RWPE2 (cell line): ENCODE results near the gene ELFN2.
A peak's percentile ranks its signal among the peaks of the same experiment; 100 is the strongest.

Experiments
- ATAC-seq: fragments of 200-7000 bp; cut with Tn5 transposase; 3 replicates; pipeline ENCODE4 v1.9.1; 2021; ENCODE audit warnings: low read depth
- DNase-seq: peaks from one replicate; pipeline ENCODE4 v3.0.0-alpha.2; 2020; ENCODE audit warnings: low spot score
- H3K27ac ChIP-seq: fragments of 450-650 bp; 2 replicates; pipeline ENCODE4 v1.5.1; 2017; ENCODE audit warnings: mild to moderate bottlenecking; ENCODE audit not compliant: poor library complexity, severe bottlenecking
- H3K27me3 ChIP-seq: fragments of 250-450 bp; sonication (Bioruptor Pico); 2 replicates; pipeline ENCODE4 v1.5.1; 2021; ENCODE audit warnings: mild to moderate bottlenecking, moderate library complexity; ENCODE audit not compliant: insufficient read depth, poor library complexity, severe bottlenecking
- H3K36me3 ChIP-seq: fragments of 250-450 bp; sonication (Bioruptor Pico); 2 replicates; pipeline ENCODE4 v1.5.1; 2020; ENCODE audit warnings: low read depth, mild to moderate bottlenecking, moderate library complexity
- H3K4me1 ChIP-seq: fragments of 250-450 bp; sonication (Bioruptor Pico); 2 replicates; pipeline ENCODE4 v1.5.1; 2021; ENCODE audit warnings: mild to moderate bottlenecking, moderate library complexity; ENCODE audit not compliant: insufficient read depth, poor library complexity, severe bottlenecking
- H3K4me3 ChIP-seq: fragments of 250-450 bp; sonication (Bioruptor Pico); 2 replicates; pipeline ENCODE4 v1.5.1; 2021; ENCODE audit warnings: mild to moderate bottlenecking, moderate library complexity; ENCODE audit not compliant: severe bottlenecking
- H3K9me3 ChIP-seq: fragments of 250-450 bp; sonication (Bioruptor Pico); 2 replicates; pipeline ENCODE4 v1.5.1; 2021; ENCODE audit warnings: mild to moderate bottlenecking, moderate library complexity; ENCODE audit not compliant: severe bottlenecking
- CTCF ChIP-seq: fragments of 450-650 bp; IDR thresholded peaks from one replicate; pipeline ENCODE4 v1.5.1; 2017; ENCODE audit warnings: mild to moderate bottlenecking, moderate library complexity; ENCODE audit not compliant: poor library complexity, severe bottlenecking

Gene ELFN2

GRCh38 chr22:37432708-37433054 is 5.4 kb upstream of the ELFN2 start:
- no peak for TF ChIP-seq CTCF
- no peak for DNase-seq
- peaks cover 18% of the 10 kb centered on the region for H3K9me3 ChIP-seq
- no peak overlapping the region for H3K4me3 ChIP-seq
- H3K27ac ChIP-seq, result peak overlapping the region; percentile 97
- H3K4me1 ChIP-seq, result peaks cover 16% of the 10 kb centered on the region
- ATAC-seq, result no peak
- H3K36me3 ChIP-seq, result no peaks in the 10 kb centered on the region
- no peaks in the 10 kb centered on the region for H3K27me3 ChIP-seq

GRCh38 chr22:37431801-37432707 is 4.8 kb upstream of the ELFN2 start:
- no peak for TF ChIP-seq CTCF
- Histone ChIP-seq H3K9me3 (peaks cover 18% of the 10 kb centered on the region), H3K36me3 (no peaks in the 10 kb centered on the region), H3K4me3 (no peak overlapping the region), H3K27me3 (no peaks in the 10 kb centered on the region), H3K4me1 (peaks cover 16% of the 10 kb centered on the region), H3K27ac (peak overlapping the region; percentile 97)
- ATAC-seq, result peak; percentile 85
- DNase-seq, result peak; percentile 93

- Histone ChIP-seq H3K27me3 (no peaks in the 10 kb centered on the region), H3K4me3 (no peak overlapping the region), H3K36me3 (no peaks in the 10 kb centered on the region), H3K4me1 (peaks cover 16% of the 10 kb centered on the region), H3K27ac (peak overlapping the region; percentile 97), H3K9me3 (peaks cover 18% of the 10 kb centered on the region)
- DNase-seq (no peak), ATAC-seq (no peak)
- TF ChIP-seq CTCF, result no peak
These were observed 4.1 kb upstream of the ELFN2 start for GRCh38 chr22:37431366-37431765.

GRCh38 chr22:37430941-37431340 is 3.7 kb upstream of the ELFN2 start:
- no peaks in the 10 kb centered on the region for H3K27me3 ChIP-seq
- no peak for DNase-seq
- peaks cover 18% of the 10 kb centered on the region for H3K9me3 ChIP-seq
- H3K4me3 ChIP-seq, result no peak overlapping the region
- peak overlapping the region; percentile 97 for H3K27ac ChIP-seq
- no peak for ATAC-seq
- no peaks in the 10 kb centered on the region for H3K36me3 ChIP-seq
- TF ChIP-seq CTCF, result no peak
- peaks cover 16% of the 10 kb centered on the region for H3K4me1 ChIP-seq
